Measurements from ENCODE around the gene RET.
"Not testable (repeated sequence)": the region's sequence is repeated elsewhere in the genome, so short reads cannot be mapped to it uniquely, and the experiment has no call there.

RET gene

GRCh38 chr10:43079856-43080255, 3.0 kb downstream of the RET start:
- DNase-seq, result no peak

GRCh38 chr10:43082087-43082486, 5.2 kb downstream of the RET start:
- no peak for DNase-seq

- no peak for DNase-seq
Measured at GRCh38 chr10:43082746-43083145, 5.9 kb downstream of the RET start.

- DNase-seq, result no peak
Measured at GRCh38 chr10:43083764-43084163, 6.9 kb downstream of the RET start.

GRCh38 chr10:43084812-43085211, 7.9 kb downstream of the RET start:
- DNase-seq, result no peak

GRCh38 chr10:43086321-43086942, 9.6 kb downstream of the RET start:
- DNase-seq, result no peak

- no peak for DNase-seq
Measured at GRCh38 chr10:43089519-43089918, 12.7 kb downstream of the RET start.

- DNase-seq, result no peak
Measured at GRCh38 chr10:43090188-43090587, 13.3 kb downstream of the RET start.

- no peak for DNase-seq
Measured at GRCh38 chr10:43090664-43091063, 13.8 kb downstream of the RET start.

- DNase-seq, result no peak
Measured at GRCh38 chr10:43091846-43092245, 15.0 kb downstream of the RET start.

GRCh38 chr10:43093423-43094076, 16.7 kb downstream of the RET start:
- DNase-seq, result no peak

- no peak for DNase-seq
Measured at GRCh38 chr10:43094085-43094484, 17.2 kb downstream of the RET start.

- DNase-seq, result not testable (repeated sequence)
Measured at GRCh38 chr10:43099339-43099738, 22.5 kb downstream of the RET start.

- DNase-seq, result no peak
Measured at GRCh38 chr10:43099928-43100327, 23.1 kb downstream of the RET start.

GRCh38 chr10:43100366-43100765, 23.5 kb downstream of the RET start:
- DNase-seq, result no peak

- DNase-seq, result no peak
Measured at GRCh38 chr10:43102063-43102828, 25.4 kb downstream of the RET start.

- peak; percentile 63 for DNase-seq
Measured at GRCh38 chr10:43105102-43105955, 28.5 kb downstream of the RET start.

- no peak for DNase-seq
Measured at GRCh38 chr10:43105956-43106229, 29.0 kb downstream of the RET start.

- DNase-seq, result no peak
Measured at GRCh38 chr10:43106256-43107091, 29.6 kb downstream of the RET start.

GRCh38 chr10:43108951-43109350, 32.1 kb downstream of the RET start:
- DNase-seq, result no peak

- no peak for DNase-seq
Measured at GRCh38 chr10:43109671-43110249, 32.9 kb downstream of the RET start.

Data from CD4-positive, alpha-beta T cell treated with Interleukin-4 for 4 hours (primary cell).